ENCODE measurements around the gene AMZ2. TPM values are rescaled to one million over a fixed set of nuclear protein-coding genes. Genes with fewer than 3 reads are reported as not detected.

The AMZ2 gene
- 64.3 and 68.5 TPM in 2 replicates for total RNA-seq

GRCh38 chr17:68247445-68248198 lies at the start of gene AMZ2:
TSS of gene AMZ2 (plus strand) at chr17:68248043. CDS start at chr17:68250188, 2,145 bp downstream.

GRCh38 chr17:68290955-68291835 lies 43.4 kb downstream of the AMZ2 start, which contains the start of the genes ARSG and SLC16A6:
TSS of gene ARSG (plus strand) at chr17:68291495. CDS start at chr17:68307494, 15,999 bp downstream.
TSS of gene SLC16A6 (minus strand) at chr17:68291127. CDS start at chr17:68278320, 12,807 bp downstream.

Other genes with a start within 250 kb of the AMZ2 start
- gene KPNA2, start 212.3 kb upstream of the AMZ2 start, total RNA-seq: 102 and 105 TPM in 2 replicates
- gene SLC16A6, start 43.1 kb downstream of the AMZ2 start, total RNA-seq: 0.90 TPM in 1 of 2 replicates, not detected in the other
- 1.8 and 4.9 TPM in 2 replicates for gene ARSG, start 43.5 kb downstream of the AMZ2 start, total RNA-seq
- gene WIPI1, start 209.5 kb downstream of the AMZ2 start, total RNA-seq: 123 and 125 TPM in 2 replicates